ENCODE measurements around the gene LY6G6C. TPM values are rescaled to one million over a fixed set of nuclear protein-coding genes. Genes with fewer than 3 reads are reported as not detected.

LY6G6C gene
- polyA plus RNA-seq, 3 donors: 0.27 TPM; not detected in 2

DNA sequence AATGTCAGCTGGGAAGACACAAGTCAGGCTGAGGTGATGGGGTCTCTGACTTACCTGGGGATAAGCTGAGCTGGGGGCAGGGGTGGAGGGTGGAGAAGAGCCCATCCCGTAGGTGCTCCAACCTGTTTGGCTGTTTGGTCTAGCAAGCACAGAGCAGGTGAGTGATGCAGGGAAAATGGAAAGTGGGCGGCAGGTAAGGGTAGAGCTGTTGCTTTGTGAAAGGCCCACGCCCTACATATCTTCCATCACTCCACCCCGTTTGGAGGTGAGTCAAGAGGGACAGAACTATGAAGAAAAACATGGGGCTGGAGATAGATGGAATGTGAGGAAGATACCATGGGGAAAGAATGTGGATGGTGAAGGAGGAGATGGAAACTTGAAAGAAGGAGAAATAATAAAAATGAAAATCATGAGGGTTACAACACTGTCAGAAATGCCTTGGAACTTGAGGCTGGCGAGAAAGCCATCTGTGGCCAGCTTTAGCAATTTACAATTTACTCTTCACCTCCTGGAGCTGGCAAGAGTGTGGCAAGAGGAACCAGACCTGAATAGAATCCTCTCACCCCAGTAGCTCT, 1.3 kb downstream of the LY6G6C start:
- Histone ChIP-seq H3K9me3 (replicated peaks in 1 of 2; ENCODE audit: control insufficient read depth in 1 of 2, insufficient read depth in 1 of 2, low read length in 2 of 2) (no peaks in the 10 kb centered on the region), H3K27me3 (ENCODE audit: control insufficient read depth in 2 of 2, insufficient read depth in 2 of 2, low read length in 2 of 2) (no peaks in the 10 kb centered on the region), H4K20me1 (ENCODE audit: insufficient read depth, low read length) (no peaks in the 10 kb centered on the region), H3K4me2 (replicated peaks; ENCODE audit: extremely low read depth, low read length, poor library complexity, severe bottlenecking) (no peak overlapping the region), H3K4me3 (replicated peaks in 1 of 3; ENCODE audit: low read depth in 2 of 3, low read length in 3 of 3) (no peak overlapping the region), H3K36me3 (replicated peaks in 1 of 2; ENCODE audit: control insufficient read depth in 1 of 2, insufficient read depth in 2 of 2, low read length in 2 of 2) (no peaks in the 10 kb centered on the region), H3K4me1 (ENCODE audit: control insufficient read depth in 1 of 2, insufficient read depth in 2 of 2, low read length in 2 of 2) (peaks cover 0 to under 1% of the 10 kb centered on the region in 2 donors), H3K27ac (ENCODE audit: low read depth in 1 of 2, low read length in 2 of 2) (no peak overlapping the region), H3K79me2 (ENCODE audit: insufficient read depth, low read length) (no peaks in the 10 kb centered on the region), H3K9ac (ENCODE audit: insufficient read depth, low read length, poor library complexity, severe bottlenecking) (no peak overlapping the region), H2AFZ (ENCODE audit: insufficient read depth, low read depth, low read length, poor library complexity, severe bottlenecking) (no peak overlapping the region)
- no peak for DNase-seq
- TF ChIP-seq, protein P1, sequence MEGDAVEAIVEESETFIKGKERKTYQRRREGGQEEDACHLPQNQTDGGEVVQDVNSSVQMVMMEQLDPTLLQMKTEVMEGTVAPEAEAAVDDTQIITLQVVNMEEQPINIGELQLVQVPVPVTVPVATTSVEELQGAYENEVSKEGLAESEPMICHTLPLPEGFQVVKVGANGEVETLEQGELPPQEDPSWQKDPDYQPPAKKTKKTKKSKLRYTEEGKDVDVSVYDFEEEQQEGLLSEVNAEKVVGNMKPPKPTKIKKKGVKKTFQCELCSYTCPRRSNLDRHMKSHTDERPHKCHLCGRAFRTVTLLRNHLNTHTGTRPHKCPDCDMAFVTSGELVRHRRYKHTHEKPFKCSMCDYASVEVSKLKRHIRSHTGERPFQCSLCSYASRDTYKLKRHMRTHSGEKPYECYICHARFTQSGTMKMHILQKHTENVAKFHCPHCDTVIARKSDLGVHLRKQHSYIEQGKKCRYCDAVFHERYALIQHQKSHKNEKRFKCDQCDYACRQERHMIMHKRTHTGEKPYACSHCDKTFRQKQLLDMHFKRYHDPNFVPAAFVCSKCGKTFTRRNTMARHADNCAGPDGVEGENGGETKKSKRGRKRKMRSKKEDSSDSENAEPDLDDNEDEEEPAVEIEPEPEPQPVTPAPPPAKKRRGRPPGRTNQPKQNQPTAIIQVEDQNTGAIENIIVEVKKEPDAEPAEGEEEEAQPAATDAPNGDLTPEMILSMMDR (IDR thresholded peaks at IDR 0.05): no peak
- WGBS (ENCODE audit: insufficient coverage): 95% methylated on average over 5 of the region's 5 CpGs
- H3K36me3 Mint-ChIP-seq: peaks cover 10 to 12% of the 10 kb centered on the region in 2 donors
- no peak overlapping the region for H3K27ac Mint-ChIP-seq
- peaks cover 12% of the 10 kb centered on the region for H3K4me1 Mint-ChIP-seq
- intact Hi-C loops (cut with micrococcal nuclease): loop anchor here in 1 of 2 donors (10.0 kb wide), 1 partner anchor 115 kb away; no protein-coding TSS in a partner anchor
- peaks cover 8 to 18% (median 13%) of the 10 kb centered on the region in 3 donors for H3K27me3 Mint-ChIP-seq (ENCODE audit: low read depth in 3 of 3)
- no peak overlapping the region for H3K4me3 Mint-ChIP-seq
- H3K9me3 Mint-ChIP-seq: no peaks in the 10 kb centered on the region

DNA sequence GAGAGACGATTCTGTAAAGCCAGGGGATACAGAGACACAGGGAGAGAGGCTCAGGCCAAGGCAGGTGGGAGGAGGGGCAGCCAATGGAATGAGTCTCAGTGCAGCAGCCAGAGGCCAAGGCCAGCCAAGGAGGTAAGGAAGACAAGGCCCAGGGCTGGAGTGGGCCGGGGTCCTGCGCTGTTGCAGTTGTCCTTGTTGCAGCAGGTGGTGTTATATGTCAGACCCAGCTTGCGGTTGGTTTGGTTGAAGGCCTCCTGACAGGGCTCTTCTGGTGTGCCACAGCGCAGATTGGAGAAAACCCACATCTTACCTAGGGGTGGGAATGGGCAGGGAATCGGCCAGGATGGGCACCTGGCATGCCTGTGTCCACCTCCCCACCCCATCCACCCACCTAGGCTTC, 2.5 kb downstream of the LY6G6C start:
- TF ChIP-seq, protein P1 (IDR thresholded peaks at IDR 0.05): no peak
- peaks cover 6% of the 10 kb centered on the region for H3K4me1 Mint-ChIP-seq
- intact Hi-C loops (cut with micrococcal nuclease): no loop called here
- H3K27ac Mint-ChIP-seq: peak overlapping the region in 2 of 7 donors; percentile 38 to 58
- Histone ChIP-seq H3K27ac (ENCODE audit: low read depth in 1 of 2, low read length in 2 of 2) (no peak overlapping the region), H4K20me1 (ENCODE audit: insufficient read depth, low read length) (no peaks in the 10 kb centered on the region), H3K36me3 (replicated peaks in 1 of 2; ENCODE audit: control insufficient read depth in 1 of 2, insufficient read depth in 2 of 2, low read length in 2 of 2) (no peaks in the 10 kb centered on the region), H2AFZ (ENCODE audit: insufficient read depth, low read depth, low read length, poor library complexity, severe bottlenecking) (no peak overlapping the region), H3K9me3 (replicated peaks in 1 of 2; ENCODE audit: control insufficient read depth in 1 of 2, insufficient read depth in 1 of 2, low read length in 2 of 2) (no peaks in the 10 kb centered on the region), H3K9ac (ENCODE audit: insufficient read depth, low read length, poor library complexity, severe bottlenecking) (no peak overlapping the region), H3K4me3 (replicated peaks in 1 of 3; ENCODE audit: low read depth in 2 of 3, low read length in 3 of 3) (no peak overlapping the region), H3K4me2 (replicated peaks; ENCODE audit: extremely low read depth, low read length, poor library complexity, severe bottlenecking) (no peak overlapping the region), H3K79me2 (ENCODE audit: insufficient read depth, low read length) (no peaks in the 10 kb centered on the region), H3K27me3 (ENCODE audit: control insufficient read depth in 2 of 2, insufficient read depth in 2 of 2, low read length in 2 of 2) (no peaks in the 10 kb centered on the region), H3K4me1 (ENCODE audit: control insufficient read depth in 1 of 2, insufficient read depth in 2 of 2, low read length in 2 of 2) (no peaks in the 10 kb centered on the region)
- 94% methylated on average over 4 of the region's 6 CpGs for WGBS (ENCODE audit: insufficient coverage)
- no peak for DNase-seq
- peaks cover 6 to 15% (median 11%) of the 10 kb centered on the region in 3 donors for H3K27me3 Mint-ChIP-seq (ENCODE audit: low read depth in 3 of 3)
- no peak overlapping the region for H3K4me3 Mint-ChIP-seq
- no peaks in the 10 kb centered on the region for H3K9me3 Mint-ChIP-seq
- peaks cover under 1 to 2% of the 10 kb centered on the region in 2 donors for H3K36me3 Mint-ChIP-seq

Data from CD14-positive monocyte (primary cell).